NCI-H2029 treated with DMSO at 0.1 percent for 48 hours (cell line): ENCODE measurements around the gene SGPP2.
A peak's percentile ranks its signal among the peaks of the same experiment; 100 is the strongest.

Experiments used
- DNase-seq: peaks from one replicate; lab custom pipeline; 2025; lab: John Stamatoyannopoulos, UW

Gene SGPP2

DNA sequence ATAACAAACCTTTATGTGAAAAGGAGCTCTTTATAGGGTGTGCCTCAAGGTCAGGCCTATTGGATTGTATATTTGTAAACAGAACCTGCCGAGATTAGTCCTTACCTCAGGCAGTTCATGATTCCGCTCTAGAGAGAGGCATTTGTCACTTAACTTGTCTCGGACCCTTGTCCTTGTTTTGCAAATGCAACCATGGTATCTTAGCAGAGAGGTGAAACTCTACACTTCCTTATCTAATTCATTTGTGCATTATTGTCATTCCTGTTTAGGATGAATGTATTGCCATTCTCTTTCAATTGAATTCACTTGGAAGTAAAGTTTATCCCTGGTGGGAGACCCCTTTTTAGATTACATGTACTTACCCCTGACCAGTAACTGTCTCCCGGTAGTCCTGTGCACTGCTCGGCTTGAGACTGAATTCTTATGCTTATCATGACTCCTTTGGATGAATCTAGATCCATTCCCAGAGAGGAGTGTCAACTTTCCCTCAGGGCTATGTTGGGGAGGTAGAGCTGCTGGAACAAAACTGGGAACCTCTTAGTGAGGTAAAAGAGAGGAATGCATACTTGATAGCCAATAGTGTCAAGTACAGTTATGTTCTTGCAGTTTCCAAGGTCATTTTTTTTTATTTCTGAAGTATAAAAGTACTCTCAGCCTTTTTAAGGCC lies 46.6 kb downstream of the SGPP2 start:
- no peak for DNase-seq

DNA sequence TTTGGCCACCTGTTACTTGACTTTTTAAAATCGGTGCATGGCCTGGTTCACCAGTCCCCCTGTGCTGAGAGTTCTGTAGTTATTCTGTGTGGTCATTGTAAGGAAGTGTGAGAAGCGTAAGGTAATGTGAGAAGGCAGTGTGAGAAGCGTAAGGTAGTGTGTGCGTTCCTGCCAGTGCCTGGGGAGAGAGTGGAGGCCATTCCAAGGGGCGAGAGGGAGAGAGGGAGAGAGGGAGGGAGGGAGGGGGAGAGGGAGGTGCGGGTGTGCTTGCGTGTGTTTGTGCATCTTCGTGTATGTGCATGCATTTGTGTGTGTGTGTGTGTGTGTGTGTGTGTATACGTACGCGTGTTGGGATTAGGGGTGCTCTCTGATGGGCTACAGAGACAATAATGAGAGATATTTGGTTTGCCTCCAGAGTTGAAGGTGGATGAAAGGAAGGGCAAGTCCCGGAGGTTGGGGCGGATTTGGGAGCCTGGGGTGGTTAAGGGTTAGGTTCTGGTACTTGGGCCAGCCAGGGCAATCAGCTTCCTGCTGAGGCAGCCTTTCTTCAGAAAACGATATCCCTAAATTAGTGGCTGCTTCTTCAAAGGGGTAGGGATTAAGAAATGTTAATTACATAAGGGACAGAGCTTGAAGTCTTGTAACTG lies 53.7 kb downstream of the SGPP2 start:
- DNase-seq, result no peak

DNA sequence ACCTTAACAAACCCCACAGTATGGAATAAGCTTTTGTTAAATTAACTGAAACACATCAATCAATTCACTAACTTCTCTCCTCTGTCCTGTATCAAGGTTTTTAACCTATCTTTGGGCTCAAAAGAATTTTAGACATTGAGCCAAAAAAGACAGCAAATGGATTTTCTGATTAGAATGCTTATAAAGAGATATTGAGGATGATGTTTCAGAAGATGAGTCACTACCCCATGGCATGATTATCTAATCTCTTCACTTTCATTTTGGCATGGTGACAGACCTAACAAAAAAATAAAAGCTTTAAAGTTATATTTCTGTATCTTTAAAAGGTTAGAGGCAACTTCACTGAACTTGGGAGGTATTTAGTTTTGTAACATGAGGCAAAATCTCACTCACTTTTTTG lies 55.5 kb downstream of the SGPP2 start:
- DNase-seq, result no peak

DNA sequence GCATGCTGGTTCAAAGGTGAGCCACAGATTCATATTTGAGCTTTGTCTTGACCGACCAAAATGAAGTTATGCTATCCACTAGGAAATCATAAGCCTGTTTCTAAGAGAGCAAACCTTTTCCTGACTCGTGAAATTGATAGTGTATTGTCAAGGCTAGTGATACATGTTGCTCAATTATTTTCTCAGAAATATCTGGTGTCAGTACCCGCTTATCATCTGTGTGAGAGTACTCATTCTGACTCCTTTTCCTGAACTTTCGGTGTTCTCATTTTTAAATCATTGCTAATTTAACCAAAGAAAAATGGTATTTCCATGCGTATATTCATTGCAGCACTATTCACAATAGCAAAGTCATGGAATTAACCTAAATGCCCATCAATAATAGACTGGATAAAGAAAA lies 56.2 kb downstream of the SGPP2 start:
- no peak for DNase-seq

DNA sequence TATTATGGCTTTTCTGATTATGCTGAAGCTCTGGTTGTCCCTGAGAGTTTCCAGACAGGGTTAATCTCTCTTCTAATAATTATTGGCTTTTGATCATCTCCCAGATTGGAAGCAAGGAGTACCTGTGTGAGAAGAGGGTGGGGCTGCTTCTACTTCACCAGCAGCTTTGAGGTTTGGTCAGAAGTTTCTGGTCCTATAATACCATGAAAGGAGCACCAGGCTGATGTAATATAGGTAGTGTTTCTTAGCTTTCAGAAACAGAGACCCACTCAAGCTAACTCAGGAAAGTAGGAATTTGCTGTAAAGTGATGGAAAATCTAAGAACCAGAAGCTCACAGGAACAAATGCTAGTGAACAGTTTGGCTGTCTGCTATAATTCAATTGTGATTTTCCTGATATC lies 57.6 kb downstream of the SGPP2 start:
- DNase-seq, result no peak

DNA sequence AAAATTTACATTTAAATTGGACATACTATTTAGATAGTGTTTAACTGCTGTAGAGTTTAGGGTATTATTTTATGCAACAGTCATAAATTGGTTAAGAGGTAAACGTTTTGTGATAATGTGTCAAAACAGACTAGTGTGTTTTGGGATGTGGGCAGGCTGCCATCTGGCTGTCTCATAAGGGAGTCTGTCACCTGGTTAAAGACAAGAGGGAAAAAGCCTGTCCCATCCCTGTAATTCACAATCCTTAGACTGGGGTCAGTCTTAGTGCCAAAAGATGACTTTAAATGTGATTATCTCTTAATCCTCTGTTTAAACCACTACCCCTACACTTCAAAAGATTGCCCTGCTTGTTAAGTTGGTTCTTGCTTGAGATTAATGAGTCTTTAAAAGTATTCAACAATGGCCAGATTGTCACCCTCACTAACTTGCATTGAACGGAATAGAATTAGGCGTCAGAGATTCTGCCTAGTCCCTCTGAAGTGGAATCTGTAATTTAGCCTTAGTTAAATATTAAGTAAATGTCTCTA lies 59.2 kb downstream of the SGPP2 start:
- peak; percentile 2 for DNase-seq

DNA sequence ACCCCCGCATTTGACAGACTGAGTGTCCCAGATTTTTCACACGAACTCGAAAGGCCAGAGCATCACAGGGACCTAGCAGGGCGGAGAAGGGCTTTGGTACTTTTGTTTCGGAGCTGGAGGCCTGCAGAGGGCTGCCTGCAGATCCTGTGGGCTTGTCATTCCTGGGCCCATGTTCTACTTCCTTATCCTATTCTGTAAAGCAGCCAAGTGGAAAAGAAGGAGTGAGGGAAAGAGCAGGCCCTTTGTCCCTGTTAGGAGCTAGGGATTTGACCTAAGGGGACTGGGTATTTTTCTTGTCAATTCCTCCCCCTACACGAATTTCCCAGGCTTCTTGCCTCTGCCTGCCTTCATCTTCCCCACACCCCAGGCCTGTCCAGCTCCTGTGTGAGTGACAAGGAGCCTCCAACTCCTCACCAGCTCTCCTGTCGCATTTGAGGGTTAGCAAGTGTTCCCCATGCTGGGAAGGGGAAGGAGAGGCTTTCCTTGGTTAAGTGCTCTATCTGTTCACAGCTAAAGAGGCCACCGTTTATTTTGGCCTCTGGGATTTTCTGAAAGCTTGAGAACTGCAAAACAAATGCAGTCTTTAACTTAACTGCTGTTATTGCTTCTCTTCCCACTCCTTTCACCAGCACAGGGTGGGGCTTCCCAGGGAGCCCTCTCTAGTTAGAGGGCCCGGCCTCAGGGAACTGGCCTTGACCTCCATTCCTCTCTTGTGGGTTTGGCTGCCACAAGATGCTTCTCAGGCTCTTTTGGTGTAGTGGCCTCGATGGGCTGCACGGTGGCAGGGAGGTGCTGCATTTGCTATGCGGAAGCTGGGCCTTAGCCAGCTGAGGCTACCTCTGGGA lies 61.2 kb downstream of the SGPP2 start:
- DNase-seq, result no peak

DNA sequence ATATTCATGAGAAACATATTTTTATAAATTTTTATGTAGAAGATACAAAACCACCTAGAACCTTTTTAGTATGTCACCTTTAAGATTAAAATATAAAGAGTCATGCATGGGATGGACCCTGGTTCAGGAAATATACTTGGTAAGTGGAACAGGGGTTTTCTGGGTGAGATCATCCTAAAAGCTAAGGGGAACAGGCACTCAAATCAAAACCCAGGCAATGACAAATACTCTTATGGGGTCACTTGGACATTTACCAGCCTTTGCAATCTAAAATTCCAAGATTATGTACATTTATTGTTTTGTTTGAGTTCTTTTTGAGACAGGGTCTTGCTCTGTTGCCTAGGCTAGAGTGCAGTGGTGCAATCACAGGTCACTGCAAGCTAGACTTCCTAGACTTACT lies 65.8 kb downstream of the SGPP2 start:
- no peak for DNase-seq

DNA sequence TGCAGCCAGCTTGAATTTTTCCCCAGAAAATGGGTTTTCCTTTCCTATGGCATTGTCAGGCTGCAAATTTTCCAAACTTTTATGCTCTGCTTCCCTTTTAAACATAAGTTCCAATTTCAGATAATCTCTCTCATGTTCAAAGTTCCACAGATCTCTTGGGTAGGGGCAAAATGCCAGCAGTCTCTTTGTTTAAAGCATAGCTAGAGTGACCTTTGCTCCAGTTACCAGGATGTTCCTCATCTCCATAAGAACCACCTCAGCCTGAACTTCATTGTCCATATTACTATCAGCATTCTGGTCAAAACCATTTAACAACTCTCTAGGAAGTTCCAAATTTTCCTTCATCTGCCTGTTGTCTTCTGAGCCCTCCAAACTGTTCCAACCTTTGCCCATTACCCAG lies 68.3 kb downstream of the SGPP2 start:
- no peak for DNase-seq

DNA sequence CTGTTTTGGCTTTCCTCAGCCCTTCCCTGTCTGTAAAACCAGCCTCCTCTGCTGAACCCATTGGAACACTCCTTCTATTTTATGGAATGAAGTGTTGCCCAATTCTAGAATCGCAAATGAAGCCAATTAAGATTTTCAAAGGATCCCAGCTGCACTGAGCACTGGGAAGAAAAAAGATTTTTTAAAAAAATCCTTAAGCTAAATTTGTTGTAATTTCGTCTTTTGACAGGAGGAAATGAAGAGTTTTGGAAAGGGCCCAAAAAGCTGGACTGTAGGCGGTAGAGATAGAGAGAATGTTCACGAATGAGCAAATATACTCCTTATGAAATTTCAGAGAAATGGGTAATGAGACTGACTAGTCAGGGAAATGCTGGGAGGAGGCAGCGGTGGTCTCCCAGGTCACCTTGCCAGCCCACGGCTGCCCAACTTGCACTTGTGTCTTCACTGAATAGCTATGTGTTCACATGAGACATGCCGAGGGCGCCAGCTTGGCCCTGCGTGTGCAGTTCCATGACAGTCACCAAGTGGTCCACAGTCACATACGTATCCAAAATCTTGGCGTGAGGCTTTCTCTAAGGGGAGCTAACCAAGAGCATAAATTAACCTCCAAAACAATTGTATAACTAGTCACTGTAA lies 69.9 kb downstream of the SGPP2 start:
- no peak for DNase-seq

DNA sequence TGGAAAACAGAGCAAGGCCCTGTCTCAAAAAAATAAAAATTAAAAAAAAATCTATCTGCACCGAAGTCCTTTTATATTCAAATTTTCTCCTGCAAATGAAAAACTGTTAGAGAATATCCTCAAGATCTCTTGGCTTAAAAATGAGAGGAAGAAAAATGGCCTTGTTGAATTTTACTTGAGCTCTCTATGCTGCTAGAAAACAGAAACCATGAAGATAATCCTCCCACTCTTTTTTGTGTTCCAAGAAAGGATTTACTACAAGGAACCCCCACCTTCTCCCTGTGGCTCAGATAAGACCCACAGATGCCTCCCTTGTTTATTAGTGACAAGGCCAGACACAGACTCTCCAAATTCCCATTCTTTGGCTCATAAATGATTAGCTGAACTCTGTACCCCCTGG lies 71.0 kb downstream of the SGPP2 start:
- no peak for DNase-seq

DNA sequence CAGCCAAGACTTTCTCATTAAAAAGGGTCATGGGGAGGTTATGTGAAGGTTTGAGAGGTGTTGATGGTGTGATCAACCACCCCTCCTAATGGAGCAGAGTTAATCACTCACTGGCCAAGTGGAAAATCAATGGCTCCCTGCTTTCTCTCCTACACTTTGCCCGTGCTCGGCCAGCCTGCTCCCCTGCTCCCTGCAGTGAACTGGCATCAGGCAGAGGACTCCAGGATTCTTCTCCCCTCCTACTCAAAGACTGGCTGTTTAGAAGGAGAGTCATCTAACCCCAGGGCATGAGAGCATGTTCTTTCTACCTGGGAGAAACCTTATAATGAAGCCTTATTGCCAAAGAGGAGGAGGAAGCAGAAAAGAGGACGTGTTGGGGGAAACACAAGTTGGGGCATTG lies 74.9 kb downstream of the SGPP2 start:
- no peak for DNase-seq

DNA sequence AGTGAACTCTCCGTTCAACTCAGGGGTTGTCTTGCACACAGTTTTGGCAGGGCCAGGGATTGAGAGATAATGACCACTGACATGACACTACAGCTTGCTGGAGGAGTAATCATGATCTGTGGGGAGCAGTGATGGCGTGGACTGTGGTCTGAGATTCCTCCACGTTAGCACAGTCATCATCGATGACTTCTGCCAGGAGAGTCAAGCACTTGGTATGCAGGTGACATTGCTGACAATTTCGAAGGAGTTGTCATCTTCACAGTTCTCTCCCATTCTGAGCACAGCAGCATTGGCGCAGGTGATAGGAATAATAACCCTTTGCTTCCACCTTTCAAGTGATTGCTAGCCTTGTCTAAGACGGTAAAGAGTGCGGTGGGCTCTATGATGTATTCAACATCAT lies 79.8 kb downstream of the SGPP2 start:
- DNase-seq, result no peak

DNA sequence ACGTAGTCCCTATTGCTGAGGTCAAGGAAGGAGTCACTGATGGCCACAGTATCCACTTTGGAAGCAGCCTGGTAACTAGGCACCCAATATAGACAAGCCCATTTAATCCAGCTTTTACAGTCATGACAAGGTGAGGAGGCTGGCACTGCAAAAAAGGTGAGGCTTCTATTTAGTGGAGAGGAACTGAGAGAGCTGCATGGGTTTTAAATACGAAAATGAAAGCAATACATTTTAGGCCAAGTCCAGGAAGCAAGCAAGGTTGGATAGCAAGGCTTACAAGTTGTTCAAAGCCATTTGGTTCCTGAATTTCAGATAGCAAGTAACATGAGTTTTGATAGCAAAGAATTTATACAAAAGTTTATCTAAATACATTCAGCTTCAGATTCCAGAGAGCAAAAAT lies 80.4 kb downstream of the SGPP2 start:
- no peak for DNase-seq

DNA sequence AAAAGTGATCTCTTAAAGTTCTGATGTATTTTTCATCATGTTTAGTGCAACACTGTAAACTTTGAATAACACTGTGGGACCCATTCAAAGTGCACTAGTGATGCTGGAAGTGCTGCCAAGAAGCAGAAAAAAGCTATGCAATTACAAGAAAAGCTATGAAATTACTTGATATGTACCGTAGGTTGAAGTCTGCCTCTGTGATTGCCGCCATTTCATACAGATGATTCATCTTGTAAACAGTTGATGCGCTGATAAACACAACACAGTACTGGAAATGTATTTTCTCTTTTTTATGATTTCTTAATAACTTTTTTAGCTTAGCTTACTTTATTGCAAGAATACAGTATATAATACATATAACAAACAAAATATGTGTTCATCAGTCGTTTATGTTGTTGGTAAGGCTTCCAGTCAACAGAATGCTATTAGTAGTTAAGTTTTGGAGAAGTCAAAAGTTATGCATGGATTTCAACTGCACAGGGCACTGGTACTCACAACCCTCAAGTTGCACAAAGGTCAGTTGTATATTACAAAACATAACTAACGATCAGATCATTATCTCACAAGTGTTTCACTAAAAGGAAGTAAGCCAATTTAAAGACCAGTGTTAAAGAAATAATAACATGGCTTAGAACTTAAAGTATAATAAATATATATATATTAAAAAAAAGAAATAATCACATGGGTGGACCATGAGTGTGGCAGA lies 82.0 kb downstream of the SGPP2 start:
- DNase-seq, result no peak

DNA sequence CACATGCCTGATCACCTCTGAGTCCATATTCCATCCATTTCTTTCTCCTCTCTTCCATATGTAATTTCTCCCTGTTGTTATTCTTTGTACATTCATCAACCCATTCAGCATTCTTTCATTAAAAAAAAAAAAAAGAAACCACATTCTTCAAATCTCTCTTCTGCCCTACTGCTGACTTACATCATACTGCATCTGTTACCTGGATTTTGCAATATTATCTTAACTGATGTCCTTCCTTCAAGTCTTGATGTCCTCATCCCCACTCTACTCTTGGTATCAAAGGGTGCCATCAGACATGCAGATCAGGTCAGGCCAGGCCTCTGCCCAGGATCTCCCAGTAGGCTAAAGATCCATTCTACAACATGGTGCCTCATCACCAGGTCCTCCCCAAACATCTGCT lies 90.6 kb downstream of the SGPP2 start:
- DNase-seq, result no peak

DNA sequence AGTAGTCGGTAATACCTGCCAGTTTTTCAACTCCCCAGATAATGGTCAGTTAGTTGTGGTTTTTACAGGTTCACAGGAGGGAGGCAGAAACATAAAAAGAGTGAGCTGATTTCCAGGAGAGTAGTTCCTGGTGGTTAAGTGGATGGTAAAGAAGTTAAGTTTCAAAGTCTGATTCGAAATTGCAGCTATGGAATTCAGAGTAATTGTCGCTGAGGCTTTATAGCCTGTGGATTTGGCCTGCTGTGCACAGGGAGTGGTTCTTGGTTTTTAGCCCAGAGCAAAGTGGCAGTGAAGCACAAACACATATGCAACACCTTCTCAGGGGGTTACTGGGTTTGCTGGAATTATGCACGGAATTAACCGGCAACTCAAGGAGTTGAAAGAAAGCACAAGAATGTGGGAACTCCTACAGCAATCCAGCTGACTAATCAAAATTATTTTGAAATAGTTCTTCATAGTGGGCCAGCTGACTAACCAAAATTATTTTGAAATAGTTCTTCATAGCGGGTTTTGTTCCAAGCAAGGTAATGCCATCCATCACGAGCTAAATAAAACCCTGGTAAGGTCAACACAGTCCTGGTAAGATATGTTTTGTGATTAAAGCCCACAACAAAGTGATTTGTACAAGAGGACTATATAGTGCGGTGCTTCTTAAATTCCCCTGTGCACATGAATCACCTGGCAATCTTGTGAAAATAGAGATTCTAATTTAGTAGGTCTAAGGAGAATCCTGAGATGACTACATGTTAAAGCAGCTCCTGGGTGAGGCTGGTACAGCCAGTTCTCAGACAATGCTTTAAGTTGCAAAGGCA lies 94.4 kb downstream of the SGPP2 start:
- DNase-seq, result no peak

DNA sequence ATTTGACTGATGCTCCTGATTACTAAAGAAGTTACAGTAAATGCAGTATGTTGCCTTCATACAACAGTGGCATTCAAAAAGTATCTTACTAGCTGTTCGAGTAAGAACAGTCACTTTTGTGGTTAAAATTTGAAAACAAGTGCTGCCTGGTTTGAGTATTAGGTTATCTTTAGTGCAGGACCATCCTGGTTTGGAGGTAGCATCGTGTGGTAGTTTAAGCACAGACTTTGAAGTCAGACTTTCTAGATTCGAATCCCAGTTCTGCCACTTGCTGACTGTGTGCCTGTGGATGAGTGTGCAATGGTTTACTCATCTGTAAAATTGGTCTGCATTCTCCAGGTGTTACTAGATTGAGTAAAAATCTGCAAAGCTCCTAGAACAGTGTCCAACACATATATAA lies 96.8 kb downstream of the SGPP2 start:
- DNase-seq, result no peak

DNA sequence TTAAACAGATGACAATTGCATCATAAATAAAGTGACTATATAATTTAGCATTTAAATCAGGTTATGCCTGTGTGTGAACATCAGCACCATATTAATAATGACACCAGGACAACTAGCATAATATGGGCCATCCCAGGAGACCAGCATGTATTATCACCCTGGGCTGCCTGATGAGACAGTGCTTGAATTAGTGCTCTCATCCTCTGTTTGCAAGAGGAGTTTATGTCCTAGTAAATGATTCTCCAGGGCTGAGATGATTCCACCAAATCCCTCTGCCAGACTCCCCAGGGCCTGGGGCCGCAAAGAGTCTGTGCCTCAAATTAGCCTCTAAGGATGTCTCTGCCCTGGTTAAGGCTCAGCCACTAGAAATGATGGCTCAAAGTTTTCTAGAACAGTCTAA lies 97.7 kb downstream of the SGPP2 start:
- DNase-seq, result no peak

DNA sequence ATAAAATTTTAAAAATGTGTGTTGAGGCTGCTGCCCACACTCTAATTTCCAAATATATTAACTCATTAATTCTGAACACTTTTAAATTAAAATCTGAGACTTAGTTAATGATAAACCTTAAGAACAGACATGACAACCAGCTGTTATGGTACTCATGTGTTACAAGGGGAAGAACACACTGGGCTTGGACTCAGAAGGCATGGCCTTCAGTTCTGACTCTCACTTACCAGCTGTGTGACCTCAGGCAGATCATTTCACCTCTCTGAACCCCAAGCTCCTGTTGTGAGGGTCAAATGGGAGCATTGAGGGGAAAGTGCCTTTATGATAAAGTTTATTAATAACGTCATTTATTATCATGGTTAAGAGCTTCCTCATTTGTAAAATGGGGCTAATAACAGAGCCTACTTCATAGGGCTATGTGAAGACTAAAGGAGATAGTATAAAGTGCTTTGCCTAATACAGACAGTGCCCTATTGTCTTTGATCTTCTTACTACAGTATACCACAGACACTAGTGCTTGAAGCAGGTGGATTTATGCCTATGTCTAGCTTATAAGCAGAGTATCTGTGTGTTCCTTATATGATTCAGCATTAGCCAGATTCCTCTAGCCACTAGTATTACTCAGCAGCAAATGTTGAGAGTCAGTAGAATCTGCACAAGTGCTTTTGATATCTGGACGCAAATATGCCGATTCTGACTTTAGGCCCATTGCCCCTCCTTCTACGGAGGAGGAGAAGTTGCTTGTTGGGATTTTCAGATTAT lies 99.6 kb downstream of the SGPP2 start:
- no peak for DNase-seq
